Endodermal cell (in vitro differentiated cells): Measurements from ENCODE around the gene NDFIP2. TPM values are rescaled to one million over a fixed set of nuclear protein-coding genes. Genes with fewer than 3 reads are reported as not detected.

Experiments used
- DNase-seq: peaks from one replicate; pipeline ENCODE4 v3.0.0-alpha.2; 2017
- H3K27ac ChIP-seq: 2 replicates; pipeline ENCODE4 v1.5.1; 2013; ENCODE audit warnings: mild to moderate bottlenecking, low read depth, low read length, moderate library complexity
- H3K27me3 ChIP-seq: 2 replicates; pipeline ENCODE4 v1.6.1; 2013; ENCODE audit warnings: mild to moderate bottlenecking, low read length, moderate library complexity; ENCODE audit not compliant: insufficient read depth, control insufficient read depth, poor library complexity, severe bottlenecking
- H3K36me3 ChIP-seq: 2 replicates; pipeline ENCODE4 v1.7.0; 2013; ENCODE audit warnings: mild to moderate bottlenecking, low read length, moderate library complexity; ENCODE audit not compliant: control insufficient read depth, insufficient read depth
- H3K4me1 ChIP-seq: one replicate; pipeline ENCODE4 v1.7.0; 2013; ENCODE audit warnings: low read length; ENCODE audit not compliant: control insufficient read depth, insufficient read depth
- H3K4me3 ChIP-seq: 2 replicates; pipeline ENCODE4 v1.5.1; 2013; ENCODE audit warnings: mild to moderate bottlenecking, low read length, moderate library complexity
- H3K9ac ChIP-seq: 2 replicates; pipeline ENCODE4 v1.6.1; 2013; ENCODE audit warnings: mild to moderate bottlenecking, low read length, moderate library complexity; ENCODE audit not compliant: poor library complexity, severe bottlenecking; ENCODE audit errors: extremely low read depth
- H3K9me3 ChIP-seq: 2 replicates; pipeline ENCODE4 v1.6.1; 2013; ENCODE audit warnings: mild to moderate bottlenecking, low read length, moderate library complexity; ENCODE audit not compliant: control insufficient read depth
- H3K27ac Mint-ChIP-seq: 2 replicates; pipeline ENCODE4 v1.8.0; 2020; ENCODE audit warnings: mixed read lengths
- H3K27me3 Mint-ChIP-seq: 2 replicates; pipeline ENCODE4 v1.8.0; 2021; ENCODE audit warnings: mild to moderate bottlenecking, mixed read lengths; ENCODE audit not compliant: insufficient read depth
- H3K36me3 Mint-ChIP-seq: 2 replicates; pipeline ENCODE4 v1.8.0; 2020; ENCODE audit warnings: low read depth, mixed read lengths
- H3K4me1 Mint-ChIP-seq: 2 replicates; pipeline ENCODE4 v1.8.0; 2020; ENCODE audit warnings: mixed read lengths
- H3K4me3 Mint-ChIP-seq: 2 replicates; pipeline ENCODE4 v1.8.0; 2020; ENCODE audit warnings: mild to moderate bottlenecking, moderate library complexity, mixed read lengths
- H3K9me3 Mint-ChIP-seq: 2 replicates; pipeline ENCODE4 v1.8.0; 2020; ENCODE audit warnings: mild to moderate bottlenecking, mixed read lengths
- CTCF ChIP-seq: fragments of 200-600 bp; sonication (generic); conservative IDR thresholded peaks from 2 replicates; pipeline ENCODE4 v1.5.0; 2021; ENCODE audit warnings: antibody characterized with exemption, mild to moderate bottlenecking
- WGBS, 2 experiments: methylation state at CpG; one replicate each; pipeline versions ENCODE4 v1.1.5 to v1.1.7; 2013; ENCODE audit warnings: missing lambda C conversion rate in 2 of 2, mixed read lengths in 1 of 2; ENCODE audit not compliant: insufficient coverage in 1 of 2, insufficient read length in 1 of 2; 5-methylcytosine and 5-hydroxymethylcytosine counted together
- total RNA-seq, 2 donors: library from RNA; stranded (reverse); fragmentation: NEBNext Ultra II Directional in 1 of 2; extraction: Animal tissue kit (Norgen Biotek cat#: 25700) in 1 of 2; gene quantifications; 2 replicates in 1 of 2; 3 replicates in 1 of 2; pipeline ENCODE4 v1.2.1, GENCODE V29; 2021

The NDFIP2 gene
- total RNA-seq, 2 donors from 2014 or later, result 27.9 to 29.2 TPM

- H3K9me3 ChIP-seq, result no peaks in the 10 kb centered on the region
- no peak for TF ChIP-seq CTCF
- no peaks in the 10 kb centered on the region for H3K9me3 Mint-ChIP-seq
- peaks cover 22% of the 10 kb centered on the region for H3K27me3 ChIP-seq
- no peak for DNase-seq
- H3K27me3 Mint-ChIP-seq, result peaks cover 29% of the 10 kb centered on the region
- H3K4me1 ChIP-seq, result peaks cover 4% of the 10 kb centered on the region
- H3K4me3 ChIP-seq, result peak overlapping the region; percentile 91
- no peaks in the 10 kb centered on the region for H3K36me3 ChIP-seq
- peak overlapping the region; percentile 88 for H3K27ac Mint-ChIP-seq
- H3K4me3 Mint-ChIP-seq, result peak overlapping the region; percentile 81
- peak overlapping the region; percentile 64 for H3K9ac ChIP-seq
- H3K36me3 Mint-ChIP-seq, result no peaks in the 10 kb centered on the region
- H3K27ac ChIP-seq, result no peak overlapping the region
- WGBS, 2 experiments, result 1 to 7% methylated on average over 3 to 12 of the region's 12 CpGs
- H3K4me1 Mint-ChIP-seq, result peaks cover 18% of the 10 kb centered on the region
Observed at GRCh38 chr13:79481685-79482052, 714 bp downstream of the NDFIP2 start.

- Histone ChIP-seq H3K9me3 (no peaks in the 10 kb centered on the region), H3K27me3 (peaks cover 22% of the 10 kb centered on the region), H3K27ac (no peak overlapping the region), H3K4me1 (peaks cover 4% of the 10 kb centered on the region), H3K9ac (peak overlapping the region; percentile 64), H3K36me3 (no peaks in the 10 kb centered on the region), H3K4me3 (peak overlapping the region; percentile 91)
- Mint-ChIP-seq H3K27ac (no peak overlapping the region), H3K4me1 (peaks cover 18% of the 10 kb centered on the region), H3K9me3 (no peaks in the 10 kb centered on the region), H3K36me3 (no peaks in the 10 kb centered on the region), H3K4me3 (peak overlapping the region; percentile 81), H3K27me3 (peaks cover 28% of the 10 kb centered on the region)
- no peak for DNase-seq
- WGBS, 2 experiments, result 84% methylated on average over 3 of the region's 3 CpGs; no CpG with 5 or more reads in 1 of the 2 experiments
- no peak for TF ChIP-seq CTCF
Observed at GRCh38 chr13:79482281-79482970, 1.5 kb downstream of the NDFIP2 start.

- no peak overlapping the region for H3K4me3 Mint-ChIP-seq
- no peak for TF ChIP-seq CTCF
- Histone ChIP-seq H3K27me3 (peaks cover 22% of the 10 kb centered on the region), H3K27ac (no peak overlapping the region), H3K9me3 (no peaks in the 10 kb centered on the region), H3K9ac (no peak overlapping the region), H3K36me3 (no peaks in the 10 kb centered on the region), H3K4me3 (peak overlapping the region; percentile 91), H3K4me1 (peaks cover under 1% of the 10 kb centered on the region)
- no peaks in the 10 kb centered on the region for H3K9me3 Mint-ChIP-seq
- H3K36me3 Mint-ChIP-seq, result no peaks in the 10 kb centered on the region
- DNase-seq, result no peak
- WGBS, 2 experiments, result 85 to 100% methylated on average over 1 to 4 of the region's 4 CpGs
- peaks cover 26% of the 10 kb centered on the region for H3K27me3 Mint-ChIP-seq
- peaks cover 18% of the 10 kb centered on the region for H3K4me1 Mint-ChIP-seq
- H3K27ac Mint-ChIP-seq, result no peak overlapping the region
Observed at GRCh38 chr13:79483086-79483706, 2.2 kb downstream of the NDFIP2 start.
